H9 (cell line): Measurements from ENCODE around the gene TLN1. TPM values are rescaled to one million over a fixed set of nuclear protein-coding genes. Genes with fewer than 3 reads are reported as not detected.

Source experiments
- DNase-seq: peaks from one replicate; pipeline ENCODE4 v3.0.0-alpha.2; 2017
- H2AFZ ChIP-seq: one replicate; pipeline ENCODE4 v1.6.1; 2013; ENCODE audit warnings: mild to moderate bottlenecking, low read length, control low read depth, moderate library complexity
- H2AK5ac ChIP-seq: 2 replicates; pipeline ENCODE4 v1.6.1; 2013; ENCODE audit warnings: low read length, control low read depth, mixed read lengths; ENCODE audit not compliant: insufficient read length
- H2BK120ac ChIP-seq: one replicate; pipeline ENCODE4 v1.6.1; 2013; ENCODE audit warnings: low read depth, mild to moderate bottlenecking, low read length, control low read depth, inconsistent platforms; ENCODE audit not compliant: poor library complexity, severe bottlenecking
- H2BK12ac ChIP-seq: 2 replicates; pipeline ENCODE4 v1.6.1; 2013; ENCODE audit warnings: low read length, control low read depth, mixed read lengths, low read depth; ENCODE audit not compliant: insufficient read length
- H2BK15ac ChIP-seq: 2 replicates; pipeline ENCODE4 v1.6.1; 2013; ENCODE audit warnings: low read depth, low read length, control low read depth
- H2BK20ac ChIP-seq: one replicate; pipeline ENCODE4 v1.6.1; 2013; ENCODE audit warnings: low read depth, mild to moderate bottlenecking, low read length, control low read depth, inconsistent platforms; ENCODE audit not compliant: poor library complexity, severe bottlenecking
- H2BK5ac ChIP-seq: 2 replicates; pipeline ENCODE4 v1.6.1; 2013; ENCODE audit warnings: low read length, control low read depth, mixed read lengths; ENCODE audit not compliant: insufficient read length
- H3K14ac ChIP-seq: 2 replicates; pipeline ENCODE4 v1.6.1; 2013; ENCODE audit warnings: low read length, control low read depth; ENCODE audit not compliant: insufficient read depth
- H3K18ac ChIP-seq: 2 replicates; pipeline ENCODE4 v1.6.1; 2013; ENCODE audit warnings: low read depth, mild to moderate bottlenecking, mixed read lengths, low read length, control low read depth; ENCODE audit not compliant: insufficient read length
- H3K23ac ChIP-seq: 2 replicates; pipeline ENCODE4 v1.6.1; 2013; ENCODE audit warnings: low read length, control low read depth, mixed read lengths, low read depth; ENCODE audit not compliant: insufficient read length
- H3K23me2 ChIP-seq: 2 replicates; pipeline ENCODE4 v1.6.1; 2013; ENCODE audit warnings: low read depth, mild to moderate bottlenecking, mixed read lengths, low read length, control low read depth; ENCODE audit not compliant: insufficient read length, poor library complexity, severe bottlenecking
- H3K27ac ChIP-seq: 2 replicates; pipeline ENCODE4 v1.5.1; 2013; ENCODE audit warnings: low read length, control low read depth, mixed read lengths, low read depth; ENCODE audit not compliant: insufficient read length
- H3K27me3 ChIP-seq: 2 replicates; pipeline ENCODE4 v1.6.1; 2013; ENCODE audit warnings: low read length, control low read depth, inconsistent platforms; ENCODE audit not compliant: insufficient read depth
- H3K4ac ChIP-seq: 2 replicates; pipeline ENCODE4 v1.6.1; 2013; ENCODE audit warnings: low read depth, mild to moderate bottlenecking, control low read depth, inconsistent platforms, low read length, moderate library complexity
- H3K4me1 ChIP-seq: 2 replicates; pipeline ENCODE4 v1.6.1; 2013; ENCODE audit warnings: low read length, control low read depth, inconsistent platforms; ENCODE audit not compliant: insufficient read depth
- H3K4me2 ChIP-seq: 2 replicates; pipeline ENCODE4 v1.6.1; 2013; ENCODE audit warnings: low read length, control low read depth, mixed read lengths; ENCODE audit not compliant: insufficient read length, insufficient read depth
- H3K56ac ChIP-seq: 2 replicates; pipeline ENCODE4 v1.6.1; 2013; ENCODE audit warnings: low read depth, mild to moderate bottlenecking, mixed read lengths, low read length, control low read depth; ENCODE audit not compliant: insufficient read length
- H3K79me1 ChIP-seq: 2 replicates; pipeline ENCODE4 v1.6.1; 2013; ENCODE audit warnings: low read depth, mild to moderate bottlenecking, moderate library complexity, low read length, control low read depth, inconsistent platforms; ENCODE audit not compliant: insufficient read depth, poor library complexity, severe bottlenecking
- H3K79me2 ChIP-seq: 2 replicates; pipeline ENCODE4 v1.6.1; 2013; ENCODE audit warnings: low read length, control low read depth, inconsistent platforms; ENCODE audit not compliant: insufficient read depth
- H3K9ac ChIP-seq: 2 replicates; pipeline ENCODE4 v1.6.1; 2013; ENCODE audit warnings: low read length, control low read depth, mixed read lengths; ENCODE audit not compliant: insufficient read length; ENCODE audit errors: extremely low read depth
- H3K9me3 ChIP-seq: one replicate; pipeline ENCODE4 v1.6.1; 2013; ENCODE audit warnings: low read depth, low read length, inconsistent platforms; ENCODE audit not compliant: control insufficient read depth
- H3T11ph ChIP-seq: one replicate; pipeline ENCODE4 v1.6.1; 2013; ENCODE audit warnings: mild to moderate bottlenecking, low read length, control low read depth, inconsistent platforms
- H4K20me1 ChIP-seq: one replicate; pipeline ENCODE4 v1.6.1; 2013; ENCODE audit not compliant: control insufficient read depth, insufficient read length, insufficient read depth
- H4K5ac ChIP-seq: 2 replicates; pipeline ENCODE4 v1.6.1; 2013; ENCODE audit warnings: low read depth, mild to moderate bottlenecking, mixed read lengths, low read length, control low read depth; ENCODE audit not compliant: insufficient read length
- H4K8ac ChIP-seq: replicated peaks from 2 replicates; pipeline ENCODE4 v1.6.1; 2013; ENCODE audit warnings: low read length, control low read depth, mixed read lengths, low read depth; ENCODE audit not compliant: insufficient read length
- H4K91ac ChIP-seq: 2 replicates; pipeline ENCODE4 v1.6.1; 2013; ENCODE audit warnings: low read depth, mild to moderate bottlenecking, moderate library complexity, mixed read lengths, low read length, control low read depth; ENCODE audit not compliant: insufficient read length
- H3K27ac Mint-ChIP-seq, 3 experiments: 2 replicates in 2 of 3; 3 replicates in 1 of 3; pipeline ENCODE4 v1.8.0; 2020 to 2021; ENCODE audit warnings: mixed read lengths in 3 of 3, mild to moderate bottlenecking in 1 of 3, moderate library complexity in 1 of 3
- H3K27me3 Mint-ChIP-seq: 2 replicates; pipeline ENCODE4 v1.8.0; 2021; ENCODE audit warnings: low read depth, mild to moderate bottlenecking, moderate library complexity, mixed read lengths
- H3K36me3 Mint-ChIP-seq, 3 experiments: 2 replicates in 2 of 3; 3 replicates in 1 of 3; pipeline ENCODE4 v1.8.0; 2020 to 2021; ENCODE audit warnings: low read depth in 3 of 3, mixed read lengths in 3 of 3; ENCODE audit not compliant: insufficient read depth in 1 of 3
- H3K4me1 Mint-ChIP-seq, 2 experiments: 2 replicates each; pipeline ENCODE4 v1.8.0; 2020; ENCODE audit warnings: mixed read lengths in 2 of 2
- H3K4me3 Mint-ChIP-seq, 2 experiments: 2 replicates in 1 of 2; 3 replicates in 1 of 2; pipeline ENCODE4 v1.8.0; 2020 to 2021; ENCODE audit warnings: mild to moderate bottlenecking in 2 of 2, mixed read lengths in 2 of 2, moderate library complexity in 1 of 2
- H3K9me3 Mint-ChIP-seq, 2 experiments: 2 replicates in 1 of 2; 3 replicates in 1 of 2; pipeline ENCODE4 v1.8.0; 2020; ENCODE audit warnings: mild to moderate bottlenecking in 2 of 2, mixed read lengths in 2 of 2, moderate library complexity in 1 of 2
- WGBS: extraction: QIAGEN DNeasy Blood & Tissue Kit; methylation state at CpG from one replicate; pipeline ENCODE4 v1.1.7; 2013; ENCODE audit warnings: missing lambda C conversion rate, low lambda C conversion rate, mixed read lengths; ENCODE audit not compliant: insufficient read length; ENCODE audit errors: extremely low coverage; 5-methylcytosine and 5-hydroxymethylcytosine counted together
- total RNA-seq: library from RNA; stranded (reverse); gene quantifications from 2 replicates; pipeline ENCODE4 v1.2.1, GENCODE V29; 2021
- TF ChIP-seq, protein P1 (sequence below): fragments of 200-600 bp; sonication (generic); conservative IDR thresholded peaks from 3 replicates; pipeline ENCODE4 v1.8.0; 2021; ENCODE audit warnings: antibody characterized with exemption, mild to moderate bottlenecking

Gene TLN1
- total RNA-seq, 1 experiment from 2014 or later = 102 TPM

DNA sequence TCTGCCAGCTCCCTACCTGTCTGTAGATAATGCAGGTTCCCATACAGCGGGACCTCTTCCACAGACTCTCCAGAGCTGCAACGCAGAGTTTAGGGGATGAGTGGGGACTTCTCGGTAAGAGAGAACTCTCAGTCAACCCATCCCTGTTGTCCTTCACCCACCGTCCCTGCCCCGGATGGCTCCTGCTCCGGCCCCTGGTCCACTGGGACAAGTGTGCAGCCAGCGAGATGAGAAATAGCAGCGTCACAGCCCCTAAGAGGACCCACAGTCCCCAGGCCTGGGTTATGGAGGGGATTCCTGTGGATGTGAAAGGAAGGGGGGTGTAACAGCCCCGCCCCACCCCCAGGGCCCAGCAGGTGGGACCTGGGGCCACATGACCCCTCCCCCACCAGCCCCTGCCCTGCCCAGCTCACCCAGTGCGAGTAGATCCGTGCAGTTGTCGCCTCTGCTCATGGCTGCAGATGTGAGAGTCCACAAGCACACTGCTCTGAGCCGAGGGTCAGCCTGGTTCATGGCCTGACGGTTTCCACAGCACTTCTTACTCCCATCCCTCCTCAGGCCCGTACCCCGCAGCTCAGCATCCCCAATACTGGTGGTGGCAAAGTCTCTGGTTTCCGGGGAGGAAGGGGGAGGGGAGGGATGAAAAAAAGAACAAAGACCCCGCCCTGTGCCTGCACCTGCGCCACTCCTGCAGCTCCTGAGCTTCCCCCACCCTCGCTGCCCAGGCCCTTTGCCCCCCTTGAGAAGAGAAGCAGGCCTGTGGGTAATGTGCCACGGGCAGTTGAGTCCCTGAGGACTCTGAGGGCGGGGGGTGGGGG, 81.4 kb downstream of the TLN1 start, which contains the start of gene SIT1:
Gene SIT1, minus strand, starts transcription at position 591 of the 818 bp plus-strand sequence. Its CDS starts 78 bp downstream, at position 513.
- Histone ChIP-seq H4K20me1 (no peaks in the 10 kb centered on the region), H4K5ac (no peak within 1 kb of the TSS), H3K27me3 (0 out of 2 replicates have a peak, but pooled peaks cover 2% of the 10 kb centered on the region), H3K79me1 (no peaks in the 10 kb centered on the region), H3K9ac (no peak within 1 kb of the TSS), H2BK12ac (no peak within 1 kb of the TSS), H3T11ph (no peak within 1 kb of the TSS), H2AK5ac (no peak within 1 kb of the TSS), H3K23ac (no peak within 1 kb of the TSS), H3K18ac (peak within 1 kb of the TSS; percentile 77), H3K27ac (no peak within 1 kb of the TSS), H3K4me2 (peak within 1 kb of the TSS; percentile 26), H3K9me3 (no peaks in the 10 kb centered on the region), H2BK20ac (no peak within 1 kb of the TSS), H4K91ac (no peak within 1 kb of the TSS), H3K23me2 (no peaks in the 10 kb centered on the region), H3K14ac (peak within 1 kb of the TSS; percentile 93), H2BK120ac (no peak within 1 kb of the TSS), H2BK15ac (no peak within 1 kb of the TSS), H3K79me2 (no peaks in the 10 kb centered on the region), H3K4me1 (peaks cover 3% of the 10 kb centered on the region; the same call in 1 of the 2 replicates), H3K56ac (no peak within 1 kb of the TSS), H4K8ac (no peak within 1 kb of the TSS), H2BK5ac (no peak within 1 kb of the TSS), H2AFZ (no peak within 1 kb of the TSS), H3K4ac (no peak within 1 kb of the TSS)
- Mint-ChIP-seq H3K27me3 (peaks cover 5% of the 10 kb centered on the region), H3K36me3 (no peaks in the 10 kb centered on the region), H3K4me3 (peak within 1 kb of the TSS in 1 of 2 experiments; percentile 14; a peak in 2 of 5 replicates), H3K4me1 (peaks cover 26 to 33% of the 10 kb centered on the region in 2 experiments), H3K9me3 (no peaks in the 10 kb centered on the region), H3K27ac (peak within 1 kb of the TSS in 1 of 3 experiments; percentile 13; a peak in 1 of 7 replicates)
- TF ChIP-seq, protein P1, sequence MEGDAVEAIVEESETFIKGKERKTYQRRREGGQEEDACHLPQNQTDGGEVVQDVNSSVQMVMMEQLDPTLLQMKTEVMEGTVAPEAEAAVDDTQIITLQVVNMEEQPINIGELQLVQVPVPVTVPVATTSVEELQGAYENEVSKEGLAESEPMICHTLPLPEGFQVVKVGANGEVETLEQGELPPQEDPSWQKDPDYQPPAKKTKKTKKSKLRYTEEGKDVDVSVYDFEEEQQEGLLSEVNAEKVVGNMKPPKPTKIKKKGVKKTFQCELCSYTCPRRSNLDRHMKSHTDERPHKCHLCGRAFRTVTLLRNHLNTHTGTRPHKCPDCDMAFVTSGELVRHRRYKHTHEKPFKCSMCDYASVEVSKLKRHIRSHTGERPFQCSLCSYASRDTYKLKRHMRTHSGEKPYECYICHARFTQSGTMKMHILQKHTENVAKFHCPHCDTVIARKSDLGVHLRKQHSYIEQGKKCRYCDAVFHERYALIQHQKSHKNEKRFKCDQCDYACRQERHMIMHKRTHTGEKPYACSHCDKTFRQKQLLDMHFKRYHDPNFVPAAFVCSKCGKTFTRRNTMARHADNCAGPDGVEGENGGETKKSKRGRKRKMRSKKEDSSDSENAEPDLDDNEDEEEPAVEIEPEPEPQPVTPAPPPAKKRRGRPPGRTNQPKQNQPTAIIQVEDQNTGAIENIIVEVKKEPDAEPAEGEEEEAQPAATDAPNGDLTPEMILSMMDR = no peak
- no CpG with 5 or more reads among the region's 22 CpGs for WGBS
- DNase-seq = no peak
